ENCODE data around the gene GNAZ. TPM values are rescaled to one million over a fixed set of nuclear protein-coding genes. Genes with fewer than 3 reads are reported as not detected.

Gene GNAZ
- total RNA-seq, 4 donors from 2014 or later: 2.7 to 14.7 (median 7.8) TPM

DNA sequence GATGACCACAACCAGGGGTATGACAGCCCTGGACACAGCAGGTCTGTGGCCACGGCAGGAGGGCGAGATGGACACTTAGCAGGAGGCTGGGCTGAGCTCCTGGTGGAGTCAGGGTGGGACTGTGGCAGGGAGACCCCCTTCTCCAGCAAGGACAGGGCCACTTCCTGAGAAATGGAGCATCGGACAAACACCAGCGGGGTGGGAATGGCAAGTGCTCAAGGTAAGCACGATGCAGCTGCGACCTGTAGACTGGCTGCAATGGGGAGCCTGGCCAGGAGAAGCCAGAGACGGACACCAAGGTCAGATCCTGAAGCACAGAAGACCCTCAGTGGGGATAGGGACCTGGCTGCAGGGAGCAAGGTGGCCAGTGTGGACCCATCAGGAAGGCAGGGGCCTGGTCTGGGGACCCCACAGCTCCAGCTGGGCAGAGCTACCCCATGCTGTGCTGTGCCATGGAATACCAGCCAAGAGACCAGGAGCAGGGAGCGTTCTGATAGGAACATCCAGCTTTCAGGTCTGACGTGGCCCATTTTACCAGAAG, 42.2 kb downstream of the GNAZ start:
- no peak for DNase-seq
- intact Hi-C loops (cut with DNase I; ENCODE audit: low total_unique reads): no loop called here
- no peak for TF ChIP-seq POLR2AphosphoS5 (IDR thresholded peaks at IDR 0.05)
- TF ChIP-seq, protein P1, sequence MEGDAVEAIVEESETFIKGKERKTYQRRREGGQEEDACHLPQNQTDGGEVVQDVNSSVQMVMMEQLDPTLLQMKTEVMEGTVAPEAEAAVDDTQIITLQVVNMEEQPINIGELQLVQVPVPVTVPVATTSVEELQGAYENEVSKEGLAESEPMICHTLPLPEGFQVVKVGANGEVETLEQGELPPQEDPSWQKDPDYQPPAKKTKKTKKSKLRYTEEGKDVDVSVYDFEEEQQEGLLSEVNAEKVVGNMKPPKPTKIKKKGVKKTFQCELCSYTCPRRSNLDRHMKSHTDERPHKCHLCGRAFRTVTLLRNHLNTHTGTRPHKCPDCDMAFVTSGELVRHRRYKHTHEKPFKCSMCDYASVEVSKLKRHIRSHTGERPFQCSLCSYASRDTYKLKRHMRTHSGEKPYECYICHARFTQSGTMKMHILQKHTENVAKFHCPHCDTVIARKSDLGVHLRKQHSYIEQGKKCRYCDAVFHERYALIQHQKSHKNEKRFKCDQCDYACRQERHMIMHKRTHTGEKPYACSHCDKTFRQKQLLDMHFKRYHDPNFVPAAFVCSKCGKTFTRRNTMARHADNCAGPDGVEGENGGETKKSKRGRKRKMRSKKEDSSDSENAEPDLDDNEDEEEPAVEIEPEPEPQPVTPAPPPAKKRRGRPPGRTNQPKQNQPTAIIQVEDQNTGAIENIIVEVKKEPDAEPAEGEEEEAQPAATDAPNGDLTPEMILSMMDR (IDR thresholded peaks at IDR 0.05): no peak
- no peak for TF ChIP-seq POLR2A (IDR thresholded peaks at IDR 0.05)
- no peak for TF ChIP-seq EP300 (IDR thresholded peaks at IDR 0.05; ENCODE audit: low read depth)
- Histone ChIP-seq H3K27me3 (no peaks in the 10 kb centered on the region), H3K27ac (no peak overlapping the region), H3K4me3 (no peak overlapping the region), H3K4me1 (no peaks in the 10 kb centered on the region), H3K9me3 (no peaks in the 10 kb centered on the region), H3K36me3 (no peaks in the 10 kb centered on the region)
- in situ Hi-C loops (cut with MboI; ENCODE audit: low pct_ligation_motif_present in 1 of 4, low pct_unique_long_range_greater_than_20kb in 1 of 4, low sequenced_read_pairs in 3 of 4): no loop called here
- WGBS, 2 donors (ENCODE audit: low coverage in 1 of 2): 93% methylated on average over 9 of the region's 9 CpGs; no CpG with 5 or more reads in 1 of the 2 donors

DNA sequence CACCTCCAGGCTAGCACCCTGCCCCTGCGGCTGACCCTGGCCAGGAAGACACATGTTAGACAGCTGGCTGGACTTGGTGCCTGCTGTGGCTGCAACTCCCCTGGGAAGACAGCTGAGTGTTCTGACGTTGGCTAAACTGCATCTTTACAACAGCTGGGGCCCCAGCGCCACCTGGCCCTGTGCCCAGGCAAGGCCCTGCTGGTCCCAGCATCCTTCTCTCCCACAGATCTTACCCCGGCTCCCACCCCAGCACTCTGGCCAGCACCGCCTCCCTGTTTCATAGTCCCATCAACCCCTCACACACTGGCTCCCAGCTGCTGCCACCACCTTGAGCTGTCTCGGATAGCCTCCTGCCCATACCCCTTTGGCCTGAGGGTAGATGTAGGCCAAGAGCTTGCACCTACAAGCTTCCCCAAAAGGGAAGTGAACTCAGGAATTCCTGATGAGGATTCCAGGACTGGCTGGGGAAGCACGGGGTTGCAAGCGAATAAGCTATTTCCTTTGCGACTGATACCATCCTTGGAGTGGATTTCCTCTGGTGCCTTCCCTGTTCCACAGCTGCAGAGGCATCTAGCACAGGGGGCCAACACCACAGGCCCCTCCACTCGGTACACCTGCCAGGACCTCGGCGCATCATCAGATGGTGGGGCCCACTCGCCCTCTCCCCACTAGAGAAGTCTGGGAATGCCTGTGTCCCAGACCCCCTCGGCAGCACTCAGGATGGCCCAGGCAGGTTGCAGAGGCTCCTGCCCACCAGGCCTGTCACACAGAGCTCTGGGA, 42.9 kb downstream of the GNAZ start:
- DNase-seq: no peak

DNA sequence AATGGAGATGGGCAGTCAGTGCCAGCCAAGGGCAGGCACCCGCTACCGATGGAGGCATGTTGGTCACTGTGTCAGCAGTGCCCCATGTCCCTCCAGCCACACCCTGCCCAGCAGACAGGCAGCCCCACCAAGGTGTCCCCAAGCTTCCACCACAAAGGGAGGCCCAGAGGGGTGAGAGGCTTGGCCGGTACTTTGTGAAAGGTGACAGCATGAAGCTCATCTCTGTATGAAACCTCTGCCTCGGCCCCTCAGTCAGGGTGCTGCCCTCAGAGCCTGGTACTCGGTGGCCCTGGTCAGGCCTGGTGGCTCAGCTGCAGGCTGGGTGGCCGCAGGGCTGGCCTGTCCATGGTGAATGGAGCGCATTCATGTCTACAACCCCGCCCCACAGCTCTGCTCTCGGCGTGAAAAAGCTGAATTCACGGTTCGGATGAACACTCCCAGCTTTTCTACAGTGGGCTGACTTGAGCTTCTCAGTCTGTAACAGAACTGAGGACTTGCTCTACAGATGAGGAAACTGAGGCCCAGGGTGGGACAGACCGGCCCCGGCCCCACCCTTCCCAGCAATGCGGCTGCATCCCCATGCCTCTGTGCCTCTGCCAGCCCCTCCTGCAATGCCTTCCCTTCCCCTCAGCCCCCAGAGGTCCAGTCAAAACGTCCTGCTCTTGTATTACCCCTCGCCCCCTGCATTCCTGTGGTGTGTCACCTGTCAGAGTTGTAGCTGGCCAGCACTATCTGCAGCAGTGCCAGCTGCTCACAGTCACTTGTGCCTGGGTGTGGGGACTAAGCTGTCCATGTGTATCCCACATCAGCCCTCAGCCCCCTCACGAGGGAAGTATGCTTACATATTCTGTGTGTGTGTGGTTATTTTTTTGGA, 43.8 kb downstream of the GNAZ start:
- in situ Hi-C loops (cut with MboI; ENCODE audit: low pct_ligation_motif_present in 1 of 4, low pct_unique_long_range_greater_than_20kb in 1 of 4, low sequenced_read_pairs in 3 of 4) (no loop called here), intact Hi-C loops (cut with DNase I; ENCODE audit: low total_unique reads) (no loop called here)
- no peaks in the 10 kb centered on the region for H3K9me3 ChIP-seq
- H3K4me1 ChIP-seq: no peaks in the 10 kb centered on the region
- H3K27me3 ChIP-seq: no peaks in the 10 kb centered on the region
- no peak for DNase-seq
- WGBS, 2 donors (ENCODE audit: low coverage in 1 of 2): 80 to 85% methylated on average over 1 to 18 of the region's 18 CpGs
- no peak overlapping the region for H3K4me3 ChIP-seq
- H3K27ac ChIP-seq: no peak overlapping the region
- H3K36me3 ChIP-seq: no peaks in the 10 kb centered on the region
- TF ChIP-seq EP300 (IDR thresholded peaks at IDR 0.05; ENCODE audit: low read depth) (no peak), POLR2A (IDR thresholded peaks at IDR 0.05) (no peak), POLR2AphosphoS5 (IDR thresholded peaks at IDR 0.05) (no peak)
- TF ChIP-seq, protein P1 (IDR thresholded peaks at IDR 0.05): no peak

More for the DNA sequence above, 42.9 kb downstream of the GNAZ start:
- intact Hi-C loops (cut with DNase I; ENCODE audit: low total_unique reads) (no loop called here), in situ Hi-C loops (cut with MboI; ENCODE audit: low pct_ligation_motif_present in 1 of 4, low pct_unique_long_range_greater_than_20kb in 1 of 4, low sequenced_read_pairs in 3 of 4) (no loop called here)
- Histone ChIP-seq H3K27me3 (no peaks in the 10 kb centered on the region), H3K36me3 (no peaks in the 10 kb centered on the region), H3K4me1 (no peaks in the 10 kb centered on the region), H3K27ac (no peak overlapping the region), H3K4me3 (no peak overlapping the region), H3K9me3 (no peaks in the 10 kb centered on the region)
- TF ChIP-seq POLR2A (IDR thresholded peaks at IDR 0.05) (no peak), EP300 (IDR thresholded peaks at IDR 0.05; ENCODE audit: low read depth) (no peak), POLR2AphosphoS5 (IDR thresholded peaks at IDR 0.05) (no peak)
- TF ChIP-seq, protein P1 (IDR thresholded peaks at IDR 0.05): no peak
- WGBS, 2 donors (ENCODE audit: low coverage in 1 of 2): 72% methylated on average over 14 of the region's 14 CpGs; no CpG with 5 or more reads in 1 of the 2 donors

DNA sequence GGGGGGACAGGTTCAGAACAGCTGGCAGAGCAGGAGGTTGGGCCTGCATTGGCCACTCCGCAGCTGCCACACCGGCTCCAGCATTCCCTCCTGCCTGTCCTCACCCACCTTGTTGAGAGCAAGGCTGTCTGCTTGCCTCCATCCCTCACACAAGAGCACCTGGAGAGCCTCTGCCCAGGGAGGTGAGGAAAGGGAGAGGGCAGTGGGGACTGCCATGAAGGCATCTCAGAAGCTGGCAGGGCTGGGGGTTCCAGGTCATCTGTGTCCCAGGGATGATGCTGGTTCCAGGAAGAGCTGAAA, 44.4 kb downstream of the GNAZ start:
- H3K27ac ChIP-seq: no peak overlapping the region
- DNase-seq: no peak
- WGBS, 2 donors (ENCODE audit: low coverage in 1 of 2): 88% methylated on average over 2 of the region's 2 CpGs; no CpG with 5 or more reads in 1 of the 2 donors
- no peaks in the 10 kb centered on the region for H3K36me3 ChIP-seq
- in situ Hi-C loops (cut with MboI; ENCODE audit: low pct_ligation_motif_present in 1 of 4, low pct_unique_long_range_greater_than_20kb in 1 of 4, low sequenced_read_pairs in 3 of 4) (no loop called here), intact Hi-C loops (cut with DNase I; ENCODE audit: low total_unique reads) (no loop called here)
- no peaks in the 10 kb centered on the region for H3K27me3 ChIP-seq
- no peaks in the 10 kb centered on the region for H3K9me3 ChIP-seq
- TF ChIP-seq POLR2A (IDR thresholded peaks at IDR 0.05): no peak
- H3K4me1 ChIP-seq: no peaks in the 10 kb centered on the region
- H3K4me3 ChIP-seq: no peak overlapping the region

Measured in transverse colon (tissue), 4 donors.